H1 (cell line): Measurements from ENCODE around the gene COMT.

Experiments
- EZH2 ChIP-seq: fragments of 200-600 bp; sonication (generic); IDR thresholded peaks from 2 replicates; pipeline ENCODE4 v1.7.1; 2012; ENCODE audit warnings: low read depth, mild to moderate bottlenecking, moderate library complexity, low read length, inconsistent platforms; ENCODE audit not compliant: severe bottlenecking
- GABPA ChIP-seq: IDR thresholded peaks from 2 replicates; pipeline ENCODE4 v1.6.1; 2011; ENCODE audit warnings: mild to moderate bottlenecking, low read length, moderate library complexity, borderline replicate concordance; ENCODE audit not compliant: insufficient read depth
- TAF1 ChIP-seq: IDR thresholded peaks from 2 replicates; pipeline ENCODE4 v1.6.1; 2011; ENCODE audit warnings: mild to moderate bottlenecking, low read depth, low read length
- TEAD4 ChIP-seq: IDR thresholded peaks from 2 replicates; pipeline ENCODE4 v1.6.1; 2012; ENCODE audit warnings: low read depth, low read length, inconsistent platforms, mixed read lengths
- TF ChIP-seq, protein P1 (sequence below): IDR thresholded peaks from 2 replicates; pipeline ENCODE4 v1.6.1; 2012; ENCODE audit warnings: inconsistent platforms
- TF ChIP-seq, protein P2 (sequence below), 3 experiments: IDR thresholded peaks; 1 replicate in 2 of 3; 2 replicates in 1 of 3; pipeline versions ENCODE4 v1.5.1 to v1.6.1; 2011; ENCODE audit warnings: low read length in 3 of 3, mild to moderate bottlenecking in 3 of 3, inconsistent platforms in 2 of 3, low read depth in 1 of 3, moderate library complexity in 1 of 3; ENCODE audit not compliant: insufficient read depth in 1 of 3; ENCODE audit errors: control extremely low read depth in 1 of 3

DNA sequence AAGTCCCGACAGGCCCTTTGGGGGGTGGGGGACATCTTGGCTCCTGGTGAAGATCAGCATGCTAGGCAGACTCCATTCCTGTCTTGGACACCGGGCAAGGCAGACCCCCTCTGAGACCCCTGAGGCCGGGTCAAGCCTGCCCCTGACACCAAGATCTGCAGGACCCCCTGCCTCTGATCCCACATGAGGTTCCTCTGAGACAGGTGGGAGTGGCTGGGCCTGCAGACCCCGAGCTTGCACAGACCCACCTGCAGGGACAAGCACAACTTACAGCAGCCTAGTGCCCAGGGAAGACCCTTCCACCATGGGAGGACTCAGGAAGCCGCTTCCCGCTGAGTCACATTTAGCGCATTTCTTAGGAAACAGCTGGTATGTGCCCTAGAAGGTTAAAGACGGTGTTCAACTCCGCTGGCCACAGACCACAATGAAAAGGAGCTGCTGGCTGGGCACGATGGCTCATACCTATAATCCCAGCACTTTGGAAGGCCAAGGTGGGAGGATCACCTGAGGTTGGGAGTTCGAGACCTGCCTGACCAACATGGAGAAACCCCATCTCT lies 59.6 kb downstream of the COMT start:
- TF ChIP-seq EZH2 (no peak), TAF1 (no peak), TEAD4 (no peak), GABPA (no peak)
- TF ChIP-seq, protein P1, sequence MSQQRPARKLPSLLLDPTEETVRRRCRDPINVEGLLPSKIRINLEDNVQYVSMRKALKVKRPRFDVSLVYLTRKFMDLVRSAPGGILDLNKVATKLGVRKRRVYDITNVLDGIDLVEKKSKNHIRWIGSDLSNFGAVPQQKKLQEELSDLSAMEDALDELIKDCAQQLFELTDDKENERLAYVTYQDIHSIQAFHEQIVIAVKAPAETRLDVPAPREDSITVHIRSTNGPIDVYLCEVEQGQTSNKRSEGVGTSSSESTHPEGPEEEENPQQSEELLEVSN = no peak
- TF ChIP-seq, protein P2, sequence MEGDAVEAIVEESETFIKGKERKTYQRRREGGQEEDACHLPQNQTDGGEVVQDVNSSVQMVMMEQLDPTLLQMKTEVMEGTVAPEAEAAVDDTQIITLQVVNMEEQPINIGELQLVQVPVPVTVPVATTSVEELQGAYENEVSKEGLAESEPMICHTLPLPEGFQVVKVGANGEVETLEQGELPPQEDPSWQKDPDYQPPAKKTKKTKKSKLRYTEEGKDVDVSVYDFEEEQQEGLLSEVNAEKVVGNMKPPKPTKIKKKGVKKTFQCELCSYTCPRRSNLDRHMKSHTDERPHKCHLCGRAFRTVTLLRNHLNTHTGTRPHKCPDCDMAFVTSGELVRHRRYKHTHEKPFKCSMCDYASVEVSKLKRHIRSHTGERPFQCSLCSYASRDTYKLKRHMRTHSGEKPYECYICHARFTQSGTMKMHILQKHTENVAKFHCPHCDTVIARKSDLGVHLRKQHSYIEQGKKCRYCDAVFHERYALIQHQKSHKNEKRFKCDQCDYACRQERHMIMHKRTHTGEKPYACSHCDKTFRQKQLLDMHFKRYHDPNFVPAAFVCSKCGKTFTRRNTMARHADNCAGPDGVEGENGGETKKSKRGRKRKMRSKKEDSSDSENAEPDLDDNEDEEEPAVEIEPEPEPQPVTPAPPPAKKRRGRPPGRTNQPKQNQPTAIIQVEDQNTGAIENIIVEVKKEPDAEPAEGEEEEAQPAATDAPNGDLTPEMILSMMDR (IDR thresholded peaks at IDR 0.05; ENCODE audit: control extremely low read depth in 1 of 3, insufficient read depth in 1 of 3, low read depth in 1 of 3, low read length in 3 of 3) = no peak
